Stimulated activated CD4-positive, alpha-beta T cell treated with anti-CD3 and anti-CD28 coated beads, Interleukin-12 subunit alpha, Interleukin-12 subunit beta, amount 100 ng/mL, for 48 hours (primary cell): Measurements from ENCODE around the gene NXNL1.

Experiments used
- DNase-seq, 3 donors: peaks; one replicate each; pipeline ENCODE4 v3.0.0-alpha.2; 2020; ENCODE audit warnings: low read depth in 2 of 3, low spot score in 1 of 3

The NXNL1 gene

GRCh38 chr19:17456127-17456526 is 4.6 kb downstream of the NXNL1 start:
- no peak for DNase-seq

- no peak for DNase-seq
These were observed 5.2 kb downstream of the NXNL1 start for GRCh38 chr19:17455308-17456123.

GRCh38 chr19:17454576-17455071 is 6.1 kb downstream of the NXNL1 start:
- no peak for DNase-seq

GRCh38 chr19:17451820-17452219 is 8.9 kb downstream of the NXNL1 start:
- no peak for DNase-seq

GRCh38 chr19:17450264-17451075 is 10.3 kb downstream of the NXNL1 start:
- peak in 2 of 3 donors; percentile 40 to 57 for DNase-seq

GRCh38 chr19:17448131-17448967 is 12.4 kb downstream of the NXNL1 start, which contains the start of gene TMEM221:
Gene TMEM221, minus strand, starts transcription at chr19:17448668. Its CDS starts 206 bp downstream, at chr19:17448462.
- DNase-seq, result peak; percentile 25 to 54 (median 45)

- no peak for DNase-seq
These were observed 13.0 kb downstream of the NXNL1 start for GRCh38 chr19:17447704-17448130.

- no peak for DNase-seq
These were observed 15.1 kb downstream of the NXNL1 start for GRCh38 chr19:17445526-17446165.

GRCh38 chr19:17441241-17442021 is 19.3 kb downstream of the NXNL1 start:
- no peak for DNase-seq

GRCh38 chr19:17436874-17437267 is 23.9 kb downstream of the NXNL1 start:
- DNase-seq, result no peak

GRCh38 chr19:17436094-17436873 is 24.4 kb downstream of the NXNL1 start:
- DNase-seq, result no peak

GRCh38 chr19:17435218-17435617 is 25.5 kb downstream of the NXNL1 start:
- no peak for DNase-seq

- DNase-seq, result no peak
These were observed 29.3 kb downstream of the NXNL1 start for GRCh38 chr19:17431417-17431816.

GRCh38 chr19:17429641-17430113 is 31.0 kb downstream of the NXNL1 start:
- DNase-seq, result no peak

GRCh38 chr19:17424743-17425365 is 35.9 kb downstream of the NXNL1 start:
- no peak for DNase-seq

GRCh38 chr19:17423429-17424208 is 37.1 kb downstream of the NXNL1 start:
- no peak for DNase-seq

- no peak for DNase-seq
These were observed 38.8 kb downstream of the NXNL1 start for GRCh38 chr19:17421942-17422341.
